Mesothelial cell of epicardium (in vitro differentiated cells): Measurements from ENCODE around the gene SLC24A2. TPM values are rescaled to one million over a fixed set of nuclear protein-coding genes. Genes with fewer than 3 reads are reported as not detected.

Source experiments
- DNase-seq, 2 experiments: peaks; one replicate each; pipeline ENCODE4 v3.0.0; 2021; ENCODE audit warnings: low spot score in 2 of 2; ENCODE audit not compliant: unreplicated experiment in 2 of 2
- H3K27ac Mint-ChIP-seq: 2 replicates; pipeline ENCODE4 v1.8.0; 2021; ENCODE audit warnings: mixed read lengths
- H3K27me3 Mint-ChIP-seq: 2 replicates; pipeline ENCODE4 v1.8.0; 2021; ENCODE audit warnings: low read depth, mixed read lengths
- H3K36me3 Mint-ChIP-seq: 2 replicates; pipeline ENCODE4 v1.8.0; 2021; ENCODE audit warnings: mixed read lengths
- H3K4me1 Mint-ChIP-seq: 2 replicates; pipeline ENCODE4 v1.8.0; 2021; ENCODE audit warnings: mixed read lengths
- H3K4me3 Mint-ChIP-seq: 2 replicates; pipeline ENCODE4 v1.8.0; 2021; ENCODE audit warnings: mild to moderate bottlenecking, moderate library complexity, mixed read lengths
- H3K9me3 Mint-ChIP-seq: 2 replicates; pipeline ENCODE4 v1.8.0; 2021; ENCODE audit warnings: mixed read lengths
- total RNA-seq: library from RNA; stranded (reverse); gene quantifications from 3 replicates; pipeline ENCODE4 v1.2.1, GENCODE V29; 2021
- TF ChIP-seq, protein P1 (sequence below): fragments of 200-600 bp; sonication (generic); IDR thresholded peaks from one replicate; pipeline ENCODE4 v1.5.0; 2021; ENCODE audit warnings: antibody characterized with exemption; ENCODE audit not compliant: unreplicated experiment

SLC24A2 gene
- total RNA-seq, 1 donor from 2014 or later: 0.11 TPM

DNA sequence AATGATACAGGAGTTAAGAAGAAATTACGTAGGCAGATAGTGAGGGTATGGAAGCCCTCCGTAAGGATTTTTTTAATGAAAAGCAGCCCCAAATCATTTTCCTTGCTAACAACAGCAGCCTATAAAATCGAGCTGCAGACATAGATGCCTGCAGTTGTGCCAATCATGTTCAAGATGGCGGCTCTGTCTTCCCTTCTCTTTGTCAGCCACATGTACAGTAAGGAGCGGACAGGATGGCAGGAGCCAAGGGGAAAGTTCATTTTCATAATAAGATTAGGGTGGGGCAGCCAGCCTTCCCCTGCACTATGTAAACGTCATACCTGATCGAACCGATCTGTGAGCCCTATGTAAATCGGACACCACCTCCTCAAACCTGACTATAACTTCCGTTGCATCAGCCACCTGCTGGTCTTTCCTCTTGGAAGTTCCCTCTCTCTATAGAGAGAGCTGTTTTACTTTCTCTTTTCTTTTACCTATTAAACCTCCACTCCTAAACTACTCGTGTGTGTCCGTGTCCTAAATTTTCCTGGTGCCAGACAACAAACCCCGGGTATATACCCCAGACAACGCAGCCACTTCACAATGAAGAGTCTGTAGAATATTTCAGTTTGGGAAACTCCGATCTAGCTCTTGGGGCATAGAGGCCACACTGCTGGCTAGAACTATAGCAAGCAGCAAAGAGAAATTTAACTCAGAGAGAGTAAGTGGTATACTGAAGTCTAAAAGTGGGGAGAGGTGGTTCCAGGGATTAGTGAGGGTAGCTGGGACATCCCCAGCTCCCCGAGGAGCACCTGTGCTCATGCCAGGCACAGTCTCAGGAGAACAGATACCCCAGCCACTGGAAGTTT lies 20.8 kb upstream of the SLC24A2 start:
- no peak for DNase-seq
- no peak overlapping the region for H3K4me3 Mint-ChIP-seq
- TF ChIP-seq, protein P1, sequence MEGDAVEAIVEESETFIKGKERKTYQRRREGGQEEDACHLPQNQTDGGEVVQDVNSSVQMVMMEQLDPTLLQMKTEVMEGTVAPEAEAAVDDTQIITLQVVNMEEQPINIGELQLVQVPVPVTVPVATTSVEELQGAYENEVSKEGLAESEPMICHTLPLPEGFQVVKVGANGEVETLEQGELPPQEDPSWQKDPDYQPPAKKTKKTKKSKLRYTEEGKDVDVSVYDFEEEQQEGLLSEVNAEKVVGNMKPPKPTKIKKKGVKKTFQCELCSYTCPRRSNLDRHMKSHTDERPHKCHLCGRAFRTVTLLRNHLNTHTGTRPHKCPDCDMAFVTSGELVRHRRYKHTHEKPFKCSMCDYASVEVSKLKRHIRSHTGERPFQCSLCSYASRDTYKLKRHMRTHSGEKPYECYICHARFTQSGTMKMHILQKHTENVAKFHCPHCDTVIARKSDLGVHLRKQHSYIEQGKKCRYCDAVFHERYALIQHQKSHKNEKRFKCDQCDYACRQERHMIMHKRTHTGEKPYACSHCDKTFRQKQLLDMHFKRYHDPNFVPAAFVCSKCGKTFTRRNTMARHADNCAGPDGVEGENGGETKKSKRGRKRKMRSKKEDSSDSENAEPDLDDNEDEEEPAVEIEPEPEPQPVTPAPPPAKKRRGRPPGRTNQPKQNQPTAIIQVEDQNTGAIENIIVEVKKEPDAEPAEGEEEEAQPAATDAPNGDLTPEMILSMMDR: no peak
- peaks cover 10% of the 10 kb centered on the region for H3K9me3 Mint-ChIP-seq
- H3K27me3 Mint-ChIP-seq: peaks cover 16% of the 10 kb centered on the region
- no peak overlapping the region for H3K27ac Mint-ChIP-seq
- no peaks in the 10 kb centered on the region for H3K36me3 Mint-ChIP-seq
- H3K4me1 Mint-ChIP-seq: no peaks in the 10 kb centered on the region

DNA sequence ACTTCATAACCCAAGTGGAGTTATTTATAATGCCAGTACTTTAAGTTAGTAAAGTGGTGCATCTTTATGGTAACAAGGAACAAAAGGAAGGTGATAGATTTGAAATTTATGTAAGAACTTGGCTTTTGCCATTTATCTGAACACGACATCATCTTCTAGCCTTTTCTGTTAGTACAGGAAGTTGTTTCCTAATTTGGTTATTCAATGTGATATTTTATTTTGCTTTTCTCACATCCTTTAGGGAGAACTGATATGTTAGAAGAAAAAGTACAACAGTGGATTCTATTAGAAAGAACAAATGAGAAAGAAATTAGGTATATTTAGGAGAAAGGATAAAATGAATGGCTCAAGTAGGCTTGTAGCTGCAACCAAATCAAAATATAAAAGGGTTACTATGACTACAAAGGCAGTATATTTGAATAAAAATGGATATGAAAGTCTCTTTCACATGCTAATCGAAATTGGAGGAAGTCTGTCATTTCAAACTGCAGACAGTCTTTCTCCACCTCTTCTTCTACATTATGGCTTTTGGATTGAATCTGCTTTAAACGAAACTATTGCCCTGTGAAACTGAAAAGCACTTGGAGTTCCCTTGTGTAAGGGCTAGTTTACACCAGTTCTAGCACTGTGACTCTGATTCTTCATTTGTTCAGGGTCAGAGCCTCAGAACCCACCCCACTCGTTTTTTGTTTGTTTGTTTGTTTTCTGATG lies 18.5 kb upstream of the SLC24A2 start:
- H3K36me3 Mint-ChIP-seq: no peaks in the 10 kb centered on the region
- peaks cover 16% of the 10 kb centered on the region for H3K27me3 Mint-ChIP-seq
- H3K4me1 Mint-ChIP-seq: no peaks in the 10 kb centered on the region
- DNase-seq: no peak
- H3K27ac Mint-ChIP-seq: no peak overlapping the region
- no peak overlapping the region for H3K4me3 Mint-ChIP-seq
- TF ChIP-seq, protein P1: no peak
- peaks cover 7% of the 10 kb centered on the region for H3K9me3 Mint-ChIP-seq

DNA sequence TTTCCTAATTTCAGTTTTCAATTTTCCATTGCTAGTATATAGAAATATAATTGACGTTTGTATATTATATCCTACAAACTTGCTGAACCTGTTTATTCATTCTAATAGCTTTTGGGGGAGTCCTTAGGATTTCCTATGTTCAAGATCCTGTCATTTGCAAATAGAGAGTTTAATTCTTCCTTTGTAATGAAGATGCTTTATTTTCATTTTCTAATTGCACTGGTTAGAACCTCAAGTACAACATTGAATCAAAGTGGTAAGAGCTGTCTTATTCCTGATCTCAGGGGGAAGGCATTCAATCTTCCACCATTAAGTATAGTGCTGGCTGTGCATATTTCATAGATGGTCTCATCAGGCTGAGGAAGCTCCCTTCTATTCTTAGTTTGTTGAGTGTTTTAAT lies 15.6 kb upstream of the SLC24A2 start:
- Mint-ChIP-seq H3K27me3 (peaks cover 16% of the 10 kb centered on the region), H3K27ac (no peak overlapping the region), H3K4me3 (no peak overlapping the region), H3K36me3 (no peaks in the 10 kb centered on the region), H3K4me1 (peaks cover 4% of the 10 kb centered on the region), H3K9me3 (no peaks in the 10 kb centered on the region)
- TF ChIP-seq, protein P1: no peak
- DNase-seq: no peak

DNA sequence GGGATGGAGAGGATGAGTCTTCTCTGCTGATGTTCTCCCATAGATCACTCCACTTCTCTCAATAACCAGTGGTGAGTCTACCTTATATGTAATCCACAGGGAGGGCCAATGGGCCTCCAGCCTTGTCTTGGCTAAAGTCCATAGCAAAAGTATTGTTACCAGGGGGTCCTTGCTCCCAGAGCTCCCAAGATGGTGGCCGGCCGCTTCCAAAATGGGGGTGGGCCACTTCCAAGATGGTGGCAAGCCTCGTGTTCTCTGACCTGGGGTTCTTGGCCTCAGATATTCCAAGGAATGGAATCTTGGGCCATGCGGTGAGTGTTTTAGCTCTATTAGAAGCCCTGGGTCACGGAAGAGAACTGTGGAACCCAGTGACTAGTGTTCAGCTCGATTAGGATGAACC lies 12.0 kb upstream of the SLC24A2 start:
- H3K4me1 Mint-ChIP-seq: peaks cover 7% of the 10 kb centered on the region
- no peak overlapping the region for H3K4me3 Mint-ChIP-seq
- no peaks in the 10 kb centered on the region for H3K36me3 Mint-ChIP-seq
- no peak overlapping the region for H3K27ac Mint-ChIP-seq
- peaks cover 4% of the 10 kb centered on the region for H3K27me3 Mint-ChIP-seq
- DNase-seq: no peak
- TF ChIP-seq, protein P1: no peak
- H3K9me3 Mint-ChIP-seq: no peaks in the 10 kb centered on the region

DNA sequence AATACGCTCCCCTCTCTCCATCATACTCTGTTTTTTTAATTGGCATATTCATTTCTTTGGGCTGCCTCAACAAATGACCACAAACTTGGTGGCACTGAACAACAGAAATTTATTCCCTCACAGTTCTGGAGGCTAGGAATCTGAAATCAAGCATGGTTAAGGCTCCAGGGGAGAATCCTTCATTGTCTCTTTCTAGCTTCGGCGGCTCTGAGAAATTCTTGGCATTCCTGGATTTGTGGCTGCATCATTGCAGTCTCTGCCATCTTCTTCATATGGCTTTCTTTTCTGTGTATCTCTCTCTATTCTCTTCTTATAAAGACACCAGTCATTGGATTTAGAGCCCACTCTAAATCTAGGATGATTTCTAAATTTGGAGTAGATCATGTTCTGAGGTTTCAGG lies 10.9 kb upstream of the SLC24A2 start:
- H3K4me1 Mint-ChIP-seq: peaks cover 7% of the 10 kb centered on the region
- H3K9me3 Mint-ChIP-seq: no peaks in the 10 kb centered on the region
- H3K27ac Mint-ChIP-seq: no peak overlapping the region
- no peak overlapping the region for H3K4me3 Mint-ChIP-seq
- TF ChIP-seq, protein P1: no peak
- H3K27me3 Mint-ChIP-seq: peaks cover 9% of the 10 kb centered on the region
- H3K36me3 Mint-ChIP-seq: no peaks in the 10 kb centered on the region
- no peak for DNase-seq
